Measurements from ENCODE around the gene ZNF689.

DNA sequence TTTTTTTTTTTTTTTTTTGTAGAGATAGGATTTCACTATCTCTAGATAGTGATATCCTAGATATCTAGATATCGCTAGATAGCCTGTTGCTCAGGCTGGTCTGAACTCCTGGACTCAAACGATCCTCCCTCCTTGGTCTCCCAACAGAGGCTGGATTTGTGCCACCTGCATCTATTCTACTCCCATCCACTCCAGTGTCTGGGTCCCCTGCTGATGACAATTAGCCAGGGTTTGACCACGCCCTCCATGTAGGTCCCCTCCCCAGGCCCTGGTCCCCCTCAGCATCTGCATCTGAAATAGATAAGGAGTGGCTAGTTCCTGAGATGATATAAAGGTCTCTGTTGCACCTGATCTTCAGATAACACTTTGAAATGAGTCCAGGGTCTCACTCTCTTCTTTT is 40.9 kb downstream of the ZNF689 start:
- no peak for TF ChIP-seq POLR2AphosphoS5 (IDR thresholded peaks at IDR 0.05)
- TF ChIP-seq CTCF (IDR thresholded peaks at IDR 0.05), result no peak
- no peak for TF ChIP-seq POLR2A (IDR thresholded peaks at IDR 0.05)
- no peak for TF ChIP-seq EP300 (IDR thresholded peaks at IDR 0.05)
